Spleen (tissue), 7 donors: ENCODE measurements around the gene CLASP1.

Source experiments
- CTCF ChIP-seq, 11 experiments: fragments of 200-600 bp in 7 of 11; fragments of 450-650 bp in 4 of 11; sonication (generic) in 4 of 11; IDR thresholded peaks in 8 of 11; conservative IDR thresholded peaks in 3 of 11; 1 replicate in 7 of 11; 2 replicates in 4 of 11; pipeline versions ENCODE4 v1.4.0 to v1.8.0; 2016 to 2021; ENCODE audit warnings: antibody characterized with exemption in 11 of 11, inconsistent platforms in 4 of 11, mild to moderate bottlenecking in 1 of 11
- POLR2A ChIP-seq, 3 donors: fragments of 450-650 bp; IDR thresholded peaks; one replicate each; pipeline ENCODE4 v1.5.1; 2017; ENCODE audit warnings: antibody characterized with exemption in 3 of 3, mild to moderate bottlenecking in 1 of 3
- POLR2AphosphoS5 ChIP-seq, 3 donors: sonication (generic); formaldehyde crosslinking; IDR thresholded peaks; one replicate each; pipeline ENCODE4 v1.5.1; 2017; ENCODE audit warnings: antibody characterized with exemption in 3 of 3
- donor health status: DM: no; HTN: no; CAD: no; lungs with moderate emphysema.
- donor health status: DM: no; HTN: no; CAD: no.
- donor health status: DM: no; HTN: no; CAD: no.

- no peak for TF ChIP-seq POLR2A (IDR thresholded peaks at IDR 0.05)
- TF ChIP-seq CTCF (IDR thresholded peaks at IDR 0.05 in 8 of 11, conservative IDR thresholded peaks at IDR 0.05 in 3 of 11): no peak
- TF ChIP-seq POLR2AphosphoS5 (IDR thresholded peaks at IDR 0.05): no peak
Observed at GRCh38 chr2:121498731-121499130, 150.5 kb downstream of the CLASP1 start.
